ENCODE data around the gene DLG2.

DNA sequence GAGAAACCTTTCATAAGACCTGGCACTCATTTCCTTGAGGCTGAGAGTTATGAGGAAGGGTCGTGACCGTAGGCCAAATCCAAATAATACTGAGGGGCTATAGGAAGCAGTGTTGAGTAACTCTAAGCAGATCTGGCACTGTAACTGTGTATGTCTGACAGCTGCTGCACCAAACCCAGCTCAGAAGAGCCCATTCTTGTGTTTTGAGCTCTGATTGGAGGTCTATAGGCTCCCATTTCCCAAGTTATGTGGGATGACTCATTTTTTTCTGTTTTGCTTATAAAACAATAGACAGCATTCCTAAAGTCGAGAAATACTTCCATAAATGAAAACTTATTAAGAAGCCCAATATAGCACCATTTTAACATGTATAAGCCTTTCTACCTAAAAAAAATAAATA, 645.8 kb downstream of the DLG2 start:
- TF ChIP-seq BHLHE40 (IDR thresholded peaks at IDR 0.05; ENCODE audit: low read length) (no peak), TEAD4 (IDR thresholded peaks at IDR 0.05; ENCODE audit: low read length) (no peak), TEAD4 (CRISPR knock-in tag; IDR thresholded peaks at IDR 0.05; ENCODE audit: borderline replicate concordance) (no peak), KLF13 (tag; IDR thresholded peaks at IDR 0.05; ENCODE audit: borderline replicate concordance, low read depth) (no peak), FOXK1 (CRISPR knock-in tag; IDR thresholded peaks at IDR 0.05; ENCODE audit: borderline replicate concordance) (no peak), POLR2AphosphoS2 (IDR thresholded peaks at IDR 0.05; ENCODE audit: low read length) (no peak), PML (IDR thresholded peaks at IDR 0.05; ENCODE audit: low read length) (no peak), PRMT5 (CRISPR knock-in tag; IDR thresholded peaks at IDR 0.05) (no peak), CREM (IDR thresholded peaks at IDR 0.05; ENCODE audit: low read depth) (no peak)
- TF ChIP-seq, protein P1, sequence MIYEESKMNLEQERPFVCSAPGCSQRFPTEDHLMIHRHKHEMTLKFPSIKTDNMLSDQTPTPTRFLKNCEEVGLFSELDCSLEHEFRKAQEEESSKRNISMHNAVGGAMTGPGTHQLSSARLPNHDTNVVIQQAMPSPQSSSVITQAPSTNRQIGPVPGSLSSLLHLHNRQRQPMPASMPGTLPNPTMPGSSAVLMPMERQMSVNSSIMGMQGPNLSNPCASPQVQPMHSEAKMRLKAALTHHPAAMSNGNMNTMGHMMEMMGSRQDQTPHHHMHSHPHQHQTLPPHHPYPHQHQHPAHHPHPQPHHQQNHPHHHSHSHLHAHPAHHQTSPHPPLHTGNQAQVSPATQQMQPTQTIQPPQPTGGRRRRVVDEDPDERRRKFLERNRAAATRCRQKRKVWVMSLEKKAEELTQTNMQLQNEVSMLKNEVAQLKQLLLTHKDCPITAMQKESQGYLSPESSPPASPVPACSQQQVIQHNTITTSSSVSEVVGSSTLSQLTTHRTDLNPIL (CRISPR knock-in tag; IDR thresholded peaks at IDR 0.05): no peak
- TF ChIP-seq, protein P2, sequence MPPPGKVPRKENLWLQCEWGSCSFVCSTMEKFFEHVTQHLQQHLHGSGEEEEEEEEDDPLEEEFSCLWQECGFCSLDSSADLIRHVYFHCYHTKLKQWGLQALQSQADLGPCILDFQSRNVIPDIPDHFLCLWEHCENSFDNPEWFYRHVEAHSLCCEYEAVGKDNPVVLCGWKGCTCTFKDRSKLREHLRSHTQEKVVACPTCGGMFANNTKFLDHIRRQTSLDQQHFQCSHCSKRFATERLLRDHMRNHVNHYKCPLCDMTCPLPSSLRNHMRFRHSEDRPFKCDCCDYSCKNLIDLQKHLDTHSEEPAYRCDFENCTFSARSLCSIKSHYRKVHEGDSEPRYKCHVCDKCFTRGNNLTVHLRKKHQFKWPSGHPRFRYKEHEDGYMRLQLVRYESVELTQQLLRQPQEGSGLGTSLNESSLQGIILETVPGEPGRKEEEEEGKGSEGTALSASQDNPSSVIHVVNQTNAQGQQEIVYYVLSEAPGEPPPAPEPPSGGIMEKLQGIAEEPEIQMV (tag; conservative IDR thresholded peaks at IDR 0.05; ENCODE audit: low read depth): no peak
- TF ChIP-seq, protein P3, sequence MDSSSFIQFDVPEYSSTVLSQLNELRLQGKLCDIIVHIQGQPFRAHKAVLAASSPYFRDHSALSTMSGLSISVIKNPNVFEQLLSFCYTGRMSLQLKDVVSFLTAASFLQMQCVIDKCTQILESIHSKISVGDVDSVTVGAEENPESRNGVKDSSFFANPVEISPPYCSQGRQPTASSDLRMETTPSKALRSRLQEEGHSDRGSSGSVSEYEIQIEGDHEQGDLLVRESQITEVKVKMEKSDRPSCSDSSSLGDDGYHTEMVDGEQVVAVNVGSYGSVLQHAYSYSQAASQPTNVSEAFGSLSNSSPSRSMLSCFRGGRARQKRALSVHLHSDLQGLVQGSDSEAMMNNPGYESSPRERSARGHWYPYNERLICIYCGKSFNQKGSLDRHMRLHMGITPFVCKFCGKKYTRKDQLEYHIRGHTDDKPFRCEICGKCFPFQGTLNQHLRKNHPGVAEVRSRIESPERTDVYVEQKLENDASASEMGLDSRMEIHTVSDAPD (CRISPR knock-in tag; IDR thresholded peaks at IDR 0.05): no peak
- TF ChIP-seq, protein P4, sequence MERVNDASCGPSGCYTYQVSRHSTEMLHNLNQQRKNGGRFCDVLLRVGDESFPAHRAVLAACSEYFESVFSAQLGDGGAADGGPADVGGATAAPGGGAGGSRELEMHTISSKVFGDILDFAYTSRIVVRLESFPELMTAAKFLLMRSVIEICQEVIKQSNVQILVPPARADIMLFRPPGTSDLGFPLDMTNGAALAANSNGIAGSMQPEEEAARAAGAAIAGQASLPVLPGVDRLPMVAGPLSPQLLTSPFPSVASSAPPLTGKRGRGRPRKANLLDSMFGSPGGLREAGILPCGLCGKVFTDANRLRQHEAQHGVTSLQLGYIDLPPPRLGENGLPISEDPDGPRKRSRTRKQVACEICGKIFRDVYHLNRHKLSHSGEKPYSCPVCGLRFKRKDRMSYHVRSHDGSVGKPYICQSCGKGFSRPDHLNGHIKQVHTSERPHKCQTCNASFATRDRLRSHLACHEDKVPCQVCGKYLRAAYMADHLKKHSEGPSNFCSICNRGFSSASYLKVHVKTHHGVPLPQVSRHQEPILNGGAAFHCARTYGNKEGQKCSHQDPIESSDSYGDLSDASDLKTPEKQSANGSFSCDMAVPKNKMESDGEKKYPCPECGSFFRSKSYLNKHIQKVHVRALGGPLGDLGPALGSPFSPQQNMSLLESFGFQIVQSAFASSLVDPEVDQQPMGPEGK (CRISPR knock-in tag; IDR thresholded peaks at IDR 0.05; ENCODE audit: borderline replicate concordance): no peak
- TF ChIP-seq, protein P5, sequence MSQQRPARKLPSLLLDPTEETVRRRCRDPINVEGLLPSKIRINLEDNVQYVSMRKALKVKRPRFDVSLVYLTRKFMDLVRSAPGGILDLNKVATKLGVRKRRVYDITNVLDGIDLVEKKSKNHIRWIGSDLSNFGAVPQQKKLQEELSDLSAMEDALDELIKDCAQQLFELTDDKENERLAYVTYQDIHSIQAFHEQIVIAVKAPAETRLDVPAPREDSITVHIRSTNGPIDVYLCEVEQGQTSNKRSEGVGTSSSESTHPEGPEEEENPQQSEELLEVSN (IDR thresholded peaks at IDR 0.05; ENCODE audit: borderline replicate concordance in 1 of 2, extremely low read depth in 1 of 2, insufficient read depth in 1 of 2, insufficient read length in 1 of 2, low read depth in 1 of 2, low read length in 1 of 2, poor library complexity in 1 of 2, severe bottlenecking in 1 of 2): no peak

Data from K562 (cell line).